NK-92 (cell line): Measurements from ENCODE around the gene CCT8.
"Not testable (repeated sequence)": the region's sequence is repeated elsewhere in the genome, so short reads cannot be mapped to it uniquely, and the experiment has no call there.

ENCODE experiments used
- DNase-seq: peaks from one replicate; lab custom pipeline; 2025; ENCODE audit not compliant: unreplicated experiment; lab: John Stamatoyannopoulos, UW

Gene CCT8

GRCh38 chr21:29024474-29025327 lies 48.7 kb downstream of the CCT8 start, which contains the start of gene USP16:
TSS of gene USP16 (plus strand) at chr21:29024668. CDS start at chr21:29027914, 3,246 bp downstream.
- DNase-seq, result peak; percentile 74

GRCh38 chr21:29022166-29022565 lies 51.3 kb downstream of the CCT8 start:
- no peak for DNase-seq

- DNase-seq, result no peak
These were observed 54.9 kb downstream of the CCT8 start for GRCh38 chr21:29018540-29018939.

DNA sequence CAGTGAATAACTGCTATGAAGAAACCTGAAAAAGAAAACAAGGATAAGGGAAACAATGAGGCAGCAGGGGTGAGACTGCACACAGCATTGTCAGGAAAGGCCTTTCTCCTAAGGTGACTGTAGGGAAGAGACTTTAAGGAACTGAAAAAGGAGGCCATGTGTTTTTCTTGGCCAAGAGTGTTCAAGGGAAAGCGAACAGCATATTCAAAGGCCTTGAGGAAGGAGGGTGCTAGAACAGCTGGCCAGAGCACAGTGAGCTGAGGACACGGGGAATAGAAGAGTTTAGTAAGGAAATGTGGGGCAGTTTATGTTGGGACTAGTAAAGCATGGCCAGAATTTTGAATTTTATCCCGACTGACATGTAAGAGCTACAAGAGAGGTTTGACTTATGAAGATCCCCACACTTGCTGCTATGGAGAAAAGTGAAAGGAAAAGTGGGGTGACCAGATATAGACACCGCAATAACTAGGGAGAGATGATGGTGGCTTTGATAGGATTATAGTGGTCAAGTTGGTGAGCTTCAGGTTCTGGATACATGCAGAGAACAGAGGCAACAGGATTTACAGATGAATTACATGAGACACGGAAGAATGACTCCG lies 55.7 kb downstream of the CCT8 start:
- no peak for DNase-seq

DNA sequence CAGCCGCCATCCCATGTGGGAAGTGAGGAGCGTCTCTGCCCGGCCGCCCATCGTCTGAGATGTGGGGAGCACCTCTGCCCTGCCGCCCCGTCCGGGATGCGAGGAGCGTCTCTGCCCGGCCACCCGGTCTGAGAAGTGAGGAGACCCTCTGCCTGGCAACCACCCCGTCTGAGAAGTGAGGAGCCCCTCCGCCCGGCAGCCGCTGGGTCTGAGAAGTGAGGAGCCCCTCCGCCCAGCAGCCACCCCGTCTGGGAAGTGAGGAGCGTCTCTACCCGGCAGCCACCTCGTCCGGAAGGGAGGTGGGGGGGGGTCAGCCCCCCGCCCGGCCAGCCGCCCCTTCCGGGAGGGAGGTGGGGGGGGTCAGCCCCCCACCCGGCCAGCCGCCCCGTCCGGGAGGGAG lies 62.2 kb downstream of the CCT8 start:
- DNase-seq, result not testable (repeated sequence)

DNA sequence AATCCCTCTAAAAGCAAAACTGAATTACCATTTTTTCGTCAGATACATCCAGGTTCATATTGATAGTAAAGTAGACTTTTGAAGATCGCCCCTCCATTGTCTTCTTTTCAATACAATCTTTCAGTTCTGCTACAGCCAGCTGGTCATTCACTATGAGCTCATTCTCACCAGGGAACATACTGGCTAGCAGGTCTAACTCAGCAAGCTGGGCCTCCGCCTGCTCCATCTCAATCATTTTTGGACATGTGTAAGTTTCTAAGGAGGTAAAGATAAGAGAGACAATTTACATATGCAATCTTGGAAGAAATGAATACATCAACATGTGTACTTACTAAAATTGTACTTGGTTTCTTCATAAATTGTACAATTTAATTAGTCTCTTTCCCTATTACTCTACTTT lies 65.1 kb downstream of the CCT8 start:
- DNase-seq, result no peak

DNA sequence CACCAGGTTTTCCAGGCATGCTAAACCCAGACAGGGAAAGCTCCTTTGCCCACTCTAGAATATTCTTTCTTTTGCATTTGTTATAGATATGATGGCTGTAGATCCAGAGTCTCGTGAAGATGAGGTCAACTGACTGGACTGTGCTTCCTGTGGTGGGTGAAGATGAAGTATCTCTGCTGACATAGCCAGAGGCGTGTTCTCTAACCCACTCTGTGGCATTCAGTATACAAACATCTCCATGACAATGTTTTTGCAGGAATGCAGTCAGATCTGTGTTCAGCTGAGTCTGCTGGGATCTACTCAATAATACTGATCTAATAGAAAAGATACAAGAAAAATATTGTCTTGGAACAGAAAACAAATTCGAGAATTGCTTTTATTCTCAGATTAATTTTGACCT lies 65.6 kb downstream of the CCT8 start:
- DNase-seq, result no peak

DNA sequence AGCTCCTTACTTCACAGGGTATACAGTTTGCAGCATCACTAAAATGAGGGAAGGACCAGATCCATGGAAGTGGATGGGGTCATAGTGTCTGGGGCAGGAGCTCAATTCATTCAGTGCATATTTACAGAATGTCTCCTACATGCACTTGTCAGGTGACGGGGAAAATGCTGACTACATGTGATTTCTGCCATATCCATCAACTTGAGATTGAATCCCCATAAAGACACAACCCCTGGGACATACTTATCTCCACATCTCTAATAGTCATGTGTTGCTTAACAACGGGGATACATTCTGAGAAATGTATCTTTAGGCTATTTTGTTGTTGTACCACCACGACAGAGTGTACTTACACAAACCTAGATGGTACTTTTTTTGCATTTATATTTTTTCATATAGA lies 66.3 kb downstream of the CCT8 start:
- DNase-seq, result no peak
